Liver (tissue), 3 donors: ENCODE results near the gene CEP250.

Experiments used
- FOXA1 ChIP-seq: IDR thresholded peaks from 2 replicates; pipeline ENCODE4 v1.6.1; 2016; ENCODE audit warnings: antibody characterized with exemption
- FOXA2 ChIP-seq: IDR thresholded peaks from 2 replicates; pipeline ENCODE4 v1.6.1; 2016; ENCODE audit warnings: antibody characterized with exemption
- GABPA ChIP-seq, 2 donors: IDR thresholded peaks in 1 of 2; conservative IDR thresholded peaks in 1 of 2; 2 replicates each; pipeline ENCODE4 v1.6.1; 2016; ENCODE audit warnings: antibody characterized with exemption in 2 of 2, mild to moderate bottlenecking in 1 of 2, moderate library complexity in 1 of 2
- HNF4A ChIP-seq, 2 donors: conservative IDR thresholded peaks; 2 replicates each; pipeline ENCODE4 v1.6.1; 2016; ENCODE audit warnings: antibody characterized with exemption in 2 of 2, mild to moderate bottlenecking in 2 of 2
- RAD21 ChIP-seq, 2 donors: IDR thresholded peaks; 2 replicates each; pipeline ENCODE4 v1.6.1; 2016; ENCODE audit warnings: antibody characterized with exemption in 2 of 2, mild to moderate bottlenecking in 2 of 2
- TF ChIP-seq, protein P1 (sequence below): fragments of 150-350 bp; IDR thresholded peaks from 2 replicates; pipeline ENCODE4 v1.5.1; 2017; ENCODE audit warnings: improper control_type of control experiment, low read depth, low read length; ENCODE audit not compliant: missing input control
- TF ChIP-seq, protein P2 (sequence below): IDR thresholded peaks from 2 replicates; pipeline ENCODE4 v1.6.1; 2016; ENCODE audit warnings: antibody characterized with exemption
- TF ChIP-seq, protein P3 (sequence below): IDR thresholded peaks from 2 replicates; pipeline ENCODE4 v1.6.1; 2016; ENCODE audit warnings: antibody characterized with exemption
- donor health status: healthy.
- donor health status: healthy.

DNA sequence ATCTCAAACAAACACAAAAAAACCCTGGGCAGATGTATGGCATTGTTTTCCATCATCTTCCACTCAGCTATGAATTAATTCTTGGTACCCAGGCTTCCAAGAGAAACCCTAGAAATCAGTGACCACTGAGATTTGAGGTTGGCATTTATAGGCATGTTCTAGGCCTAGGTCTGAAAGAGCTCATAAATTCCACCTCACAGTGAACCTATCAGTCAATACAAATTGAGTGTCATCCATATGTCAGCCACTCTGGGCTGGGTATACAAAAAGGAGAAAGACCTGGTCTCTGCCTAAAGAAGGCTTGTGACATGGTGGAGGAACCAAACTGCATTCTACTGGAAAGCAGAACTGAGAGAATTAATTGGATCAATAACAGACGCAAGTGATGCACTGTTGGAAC lies 43.9 kb downstream of the CEP250 start:
- TF ChIP-seq FOXA2 (no peak), RAD21 (IDR thresholded peaks at IDR 0.05) (no peak), GABPA (IDR thresholded peaks at IDR 0.05 in 1 of 2, conservative IDR thresholded peaks at IDR 0.05 in 1 of 2) (no peak), FOXA1 (no peak), HNF4A (conservative IDR thresholded peaks at IDR 0.05) (no peak)
- TF ChIP-seq, protein P1, sequence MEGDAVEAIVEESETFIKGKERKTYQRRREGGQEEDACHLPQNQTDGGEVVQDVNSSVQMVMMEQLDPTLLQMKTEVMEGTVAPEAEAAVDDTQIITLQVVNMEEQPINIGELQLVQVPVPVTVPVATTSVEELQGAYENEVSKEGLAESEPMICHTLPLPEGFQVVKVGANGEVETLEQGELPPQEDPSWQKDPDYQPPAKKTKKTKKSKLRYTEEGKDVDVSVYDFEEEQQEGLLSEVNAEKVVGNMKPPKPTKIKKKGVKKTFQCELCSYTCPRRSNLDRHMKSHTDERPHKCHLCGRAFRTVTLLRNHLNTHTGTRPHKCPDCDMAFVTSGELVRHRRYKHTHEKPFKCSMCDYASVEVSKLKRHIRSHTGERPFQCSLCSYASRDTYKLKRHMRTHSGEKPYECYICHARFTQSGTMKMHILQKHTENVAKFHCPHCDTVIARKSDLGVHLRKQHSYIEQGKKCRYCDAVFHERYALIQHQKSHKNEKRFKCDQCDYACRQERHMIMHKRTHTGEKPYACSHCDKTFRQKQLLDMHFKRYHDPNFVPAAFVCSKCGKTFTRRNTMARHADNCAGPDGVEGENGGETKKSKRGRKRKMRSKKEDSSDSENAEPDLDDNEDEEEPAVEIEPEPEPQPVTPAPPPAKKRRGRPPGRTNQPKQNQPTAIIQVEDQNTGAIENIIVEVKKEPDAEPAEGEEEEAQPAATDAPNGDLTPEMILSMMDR, result no peak
- TF ChIP-seq, protein P2, sequence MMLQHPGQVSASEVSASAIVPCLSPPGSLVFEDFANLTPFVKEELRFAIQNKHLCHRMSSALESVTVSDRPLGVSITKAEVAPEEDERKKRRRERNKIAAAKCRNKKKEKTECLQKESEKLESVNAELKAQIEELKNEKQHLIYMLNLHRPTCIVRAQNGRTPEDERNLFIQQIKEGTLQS, result no peak
- TF ChIP-seq, protein P3, sequence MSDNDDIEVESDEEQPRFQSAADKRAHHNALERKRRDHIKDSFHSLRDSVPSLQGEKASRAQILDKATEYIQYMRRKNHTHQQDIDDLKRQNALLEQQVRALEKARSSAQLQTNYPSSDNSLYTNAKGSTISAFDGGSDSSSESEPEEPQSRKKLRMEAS, result no peak
